SKM-1 (cell line): ENCODE results near the gene NUBP2.

ENCODE experiments used
- DNase-seq: peaks from one replicate; lab custom pipeline; 2025; ENCODE audit not compliant: unreplicated experiment; lab: John Stamatoyannopoulos, UW

The NUBP2 gene

DNA sequence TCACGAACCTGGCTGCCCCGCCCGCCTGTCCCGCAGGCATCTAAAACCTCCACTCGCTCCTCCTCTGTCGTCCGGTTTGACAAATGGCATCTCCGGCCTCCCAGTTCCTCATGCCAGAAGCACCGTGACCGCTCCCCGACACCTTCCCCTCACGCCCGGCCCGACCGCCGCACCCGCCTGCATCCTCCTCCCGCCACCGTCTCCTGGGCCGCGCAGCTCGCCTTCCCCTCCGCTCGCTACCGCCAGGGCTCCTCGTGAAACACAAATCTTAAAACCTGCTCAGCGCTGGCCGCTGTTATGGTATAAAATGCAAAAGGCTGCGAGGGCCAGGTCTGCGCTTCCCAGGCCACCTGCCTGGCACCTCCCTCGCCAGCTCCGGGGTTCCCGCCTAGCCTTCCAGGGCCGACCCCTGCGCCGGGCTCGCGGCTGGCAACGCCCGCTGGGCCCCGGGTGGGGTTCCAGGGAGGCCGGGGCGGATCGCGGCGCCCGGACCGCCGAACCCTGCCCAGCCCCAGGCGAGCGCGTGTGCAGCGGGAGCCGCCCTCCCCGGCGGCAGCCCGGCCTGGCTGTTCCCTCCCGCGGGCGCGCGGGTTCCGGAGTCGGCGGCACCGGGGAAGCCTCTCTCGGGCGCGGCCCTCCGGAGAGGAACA is 877 bp upstream of the NUBP2 start:
- no peak for DNase-seq

- DNase-seq: no peak
Observed at GRCh38 chr16:1784977-1785845, 2.5 kb downstream of the NUBP2 start.

DNA sequence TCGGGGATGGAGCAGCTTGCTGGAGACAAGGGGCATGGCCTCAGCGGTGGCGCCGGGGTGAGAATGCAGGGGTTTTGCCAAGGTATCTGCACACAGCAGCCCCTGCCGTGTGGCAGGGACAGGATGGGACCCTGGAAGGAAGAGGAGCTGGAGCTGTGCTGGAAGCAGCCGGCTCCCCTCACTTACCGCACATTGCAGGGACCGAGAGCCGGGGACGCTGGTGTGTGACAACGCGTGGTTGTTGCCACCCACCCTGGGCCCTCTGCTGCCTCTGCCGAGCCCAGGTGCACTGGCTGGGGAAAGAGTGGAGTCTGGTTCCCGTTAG is 3.0 kb downstream of the NUBP2 start:
- no peak for DNase-seq

- no peak for DNase-seq
Observed at GRCh38 chr16:1786242-1787055, 3.7 kb downstream of the NUBP2 start.

DNA sequence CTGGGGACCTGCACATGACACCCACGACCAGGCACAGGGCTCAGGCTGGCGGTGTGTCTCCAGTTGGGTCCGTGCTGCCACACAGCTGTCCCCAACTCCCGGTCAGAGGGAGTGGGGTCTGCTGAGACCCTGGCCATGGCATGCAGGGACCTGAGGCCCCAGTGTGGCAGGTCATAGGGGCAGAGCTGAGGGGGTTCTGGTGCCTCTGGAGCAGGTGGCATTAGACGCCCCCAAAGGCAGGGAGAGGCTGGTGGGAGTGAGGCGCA is 4.2 kb downstream of the NUBP2 start:
- no peak for DNase-seq

DNA sequence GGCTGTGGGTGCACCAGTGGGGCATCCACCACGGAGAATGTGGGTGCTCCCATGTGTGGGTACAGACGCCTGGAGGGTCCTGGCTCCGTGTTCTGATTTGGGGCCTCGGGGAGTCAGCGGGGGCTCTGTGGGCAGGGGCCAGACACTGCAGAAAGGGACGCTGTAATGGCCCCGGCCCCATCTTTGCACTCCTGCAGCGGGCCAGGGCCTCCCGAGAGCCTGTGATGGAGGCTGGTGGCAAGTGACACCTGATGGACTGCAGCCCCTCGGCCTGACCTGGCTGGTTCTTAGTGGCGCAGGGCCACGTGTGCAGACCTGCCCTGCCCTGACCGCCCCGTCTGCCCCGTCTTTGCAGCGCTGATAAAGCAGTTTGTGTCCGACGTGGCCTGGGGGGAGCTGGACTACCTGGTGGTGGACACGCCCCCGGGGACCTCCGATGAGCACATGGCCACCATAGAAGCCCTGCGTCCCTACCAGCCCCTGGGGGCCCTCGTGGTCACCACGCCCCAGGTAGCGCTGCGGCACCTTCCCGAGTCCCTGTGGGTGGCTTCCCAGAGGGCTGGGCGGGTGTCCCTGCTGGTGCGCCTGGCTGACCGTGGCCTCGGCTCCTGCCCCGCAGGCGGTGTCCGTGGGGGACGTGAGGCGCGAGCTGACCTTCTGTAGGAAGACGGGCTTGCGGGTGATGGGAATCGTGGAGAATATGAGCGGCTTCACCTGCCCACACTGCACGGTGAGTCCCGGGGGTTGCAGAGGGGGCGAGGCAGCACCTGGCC is 4.7 kb downstream of the NUBP2 start:
- DNase-seq: no peak

DNA sequence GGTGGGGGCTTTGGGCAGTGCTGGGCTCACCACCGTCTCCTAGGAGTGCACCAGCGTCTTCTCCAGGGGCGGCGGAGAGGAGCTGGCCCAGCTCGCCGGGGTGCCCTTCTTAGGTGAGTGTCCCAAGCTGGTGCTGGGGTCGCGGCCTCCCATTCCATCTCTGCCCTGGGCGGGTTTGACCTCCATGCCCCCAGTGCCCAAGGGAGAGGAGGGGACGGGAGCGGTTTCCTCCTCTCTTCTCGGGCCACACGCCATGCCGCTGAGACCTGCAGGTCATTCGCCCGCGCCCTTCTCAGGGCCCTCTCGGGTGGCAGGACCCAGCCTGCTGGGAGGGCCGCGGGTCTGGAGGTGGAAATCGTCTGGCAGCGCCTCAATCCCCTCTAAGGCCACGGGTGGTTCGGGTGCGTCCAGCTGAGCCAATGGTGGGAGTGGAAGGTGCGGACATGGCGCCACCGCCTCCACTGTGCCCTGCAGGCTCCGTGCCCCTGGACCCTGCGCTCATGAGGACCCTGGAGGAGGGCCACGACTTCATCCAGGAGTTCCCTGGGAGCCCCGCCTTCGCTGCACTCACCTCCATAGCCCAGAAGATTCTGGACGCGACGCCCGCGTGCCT is 5.4 kb downstream of the NUBP2 start:
- DNase-seq: no peak

- DNase-seq: no peak
Observed at GRCh38 chr16:1788708-1789100, 5.9 kb downstream of the NUBP2 start.

- DNase-seq: no peak
Observed at GRCh38 chr16:1789643-1790045, 6.9 kb downstream of the NUBP2 start.

DNA sequence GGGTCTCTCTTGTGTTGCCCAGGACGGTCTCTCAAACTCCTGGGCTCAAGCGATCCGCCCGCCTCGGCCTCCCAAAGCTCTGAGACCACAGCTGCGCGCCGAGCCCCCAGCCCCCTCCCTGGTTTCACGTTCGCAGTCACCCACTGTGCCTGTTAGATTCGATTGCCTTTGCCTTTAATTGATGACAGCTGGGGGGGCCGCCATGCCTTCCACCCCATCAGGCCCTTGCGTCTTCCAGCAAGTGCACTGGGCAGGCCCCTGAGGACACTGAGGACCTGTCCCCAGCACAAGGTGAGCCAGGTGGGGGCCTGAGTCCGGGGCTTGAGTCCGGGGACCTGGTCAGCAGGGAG is 7.5 kb downstream of the NUBP2 start:
- DNase-seq: no peak

DNA sequence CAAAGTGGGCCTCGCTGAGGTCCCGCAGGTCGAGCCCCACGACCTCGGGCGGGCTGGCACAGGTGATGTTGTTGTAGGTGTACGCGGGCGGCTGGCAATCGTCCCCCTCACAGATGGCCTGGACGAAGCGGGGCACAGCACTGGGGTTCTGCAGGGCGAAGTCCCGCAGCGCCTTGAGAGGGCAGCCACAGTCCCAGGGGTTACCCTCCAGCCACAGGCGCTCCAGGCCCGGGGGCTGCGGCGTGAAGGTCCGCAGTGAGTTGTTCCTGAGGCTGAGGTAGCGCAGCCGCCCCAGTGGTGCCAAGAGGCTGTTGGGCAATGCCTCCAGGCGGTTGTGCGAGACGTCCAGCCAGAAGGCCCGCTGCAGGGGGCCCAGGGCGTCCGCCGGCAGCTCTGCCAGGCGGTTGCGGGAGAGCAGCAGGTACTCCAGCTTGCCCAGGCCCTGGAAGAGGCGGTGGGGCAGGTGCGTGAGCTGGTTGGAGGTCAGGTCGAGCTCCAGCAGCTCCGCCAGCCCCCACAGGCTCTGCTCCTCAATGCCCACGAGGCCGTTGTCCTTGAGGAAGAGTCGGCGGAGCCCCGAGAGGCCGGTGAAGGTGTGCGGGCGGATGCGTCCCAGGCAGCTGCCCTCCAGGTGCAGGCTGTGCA is 8.0 kb downstream of the NUBP2 start:
- no peak for DNase-seq

DNA sequence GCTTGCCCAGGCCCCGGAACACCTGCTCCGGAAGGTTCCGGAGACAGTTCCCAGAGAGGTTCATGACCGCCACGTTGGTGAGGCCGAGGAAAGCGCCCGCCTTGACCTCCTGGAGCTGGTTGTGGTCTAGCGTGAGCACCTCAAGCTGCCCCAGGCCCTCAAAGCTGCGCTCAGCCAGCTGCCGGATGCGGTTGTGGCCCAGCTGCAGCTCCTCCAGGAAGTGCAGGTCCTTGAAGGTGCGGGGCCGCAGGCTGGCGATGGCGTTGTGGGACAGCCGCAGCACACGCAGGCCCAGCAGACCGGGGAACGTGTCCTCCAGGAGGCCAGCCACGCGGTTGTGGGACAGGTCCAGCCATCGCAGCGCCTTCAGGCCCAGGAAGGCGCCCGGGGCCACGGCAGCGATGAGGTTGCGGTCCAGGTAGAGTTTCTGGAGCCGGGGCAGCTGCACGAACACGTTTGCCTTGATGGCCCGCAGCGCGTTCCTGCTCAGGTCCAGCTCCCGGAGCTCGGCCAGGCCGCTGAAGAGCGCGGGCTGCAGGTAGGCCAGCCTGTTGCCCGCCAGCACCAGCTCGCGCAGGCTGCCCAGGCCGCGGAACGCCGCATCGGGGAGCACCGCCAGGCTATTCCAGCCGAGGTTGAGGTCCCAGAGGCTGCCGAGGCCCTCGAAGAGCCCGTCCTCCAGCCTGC is 8.6 kb downstream of the NUBP2 start:
- no peak for DNase-seq

DNA sequence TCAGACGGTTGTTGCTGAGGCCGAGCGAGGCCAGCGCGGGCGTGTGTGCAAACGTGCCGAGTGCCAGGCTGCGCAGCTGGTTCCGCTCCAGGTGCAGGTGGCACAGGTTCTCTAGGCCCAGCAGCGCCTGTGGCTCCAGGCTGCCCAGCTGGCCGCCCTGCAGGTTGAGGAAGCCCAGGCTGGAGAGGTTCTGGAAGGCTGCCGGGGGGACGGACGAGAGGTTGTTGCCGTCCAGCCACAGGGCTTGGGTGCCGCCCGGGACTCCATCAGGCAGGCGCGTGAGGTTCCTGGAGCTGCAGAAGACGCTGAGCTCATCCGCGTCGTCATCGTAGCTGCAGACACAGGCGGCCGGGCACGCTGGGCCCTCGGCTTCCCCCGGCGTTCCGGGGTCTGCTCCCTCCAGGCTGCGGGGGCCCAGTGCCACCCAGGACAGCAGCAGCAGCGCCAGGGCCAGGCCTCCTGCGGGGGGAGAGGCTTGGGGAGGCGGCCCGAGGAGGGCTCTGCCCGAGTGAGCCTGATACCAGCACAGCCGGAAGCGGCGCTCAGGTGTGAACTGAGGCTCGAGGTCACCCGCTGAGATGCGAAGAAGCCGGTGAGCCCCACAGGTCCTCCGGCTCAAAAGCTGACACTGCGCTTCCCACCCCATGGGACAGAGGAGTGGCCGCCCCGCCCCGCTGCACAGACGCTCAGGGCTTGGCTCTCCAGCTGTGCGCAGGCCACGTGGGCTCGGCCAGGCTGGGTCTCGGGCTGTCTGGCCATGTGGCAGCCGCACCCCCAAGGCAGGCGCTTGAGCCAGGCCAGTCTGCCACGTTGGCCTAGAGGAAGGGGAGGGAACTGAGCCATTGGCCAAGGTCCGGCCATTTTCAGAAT is 9.4 kb downstream of the NUBP2 start:
- DNase-seq: no peak

DNA sequence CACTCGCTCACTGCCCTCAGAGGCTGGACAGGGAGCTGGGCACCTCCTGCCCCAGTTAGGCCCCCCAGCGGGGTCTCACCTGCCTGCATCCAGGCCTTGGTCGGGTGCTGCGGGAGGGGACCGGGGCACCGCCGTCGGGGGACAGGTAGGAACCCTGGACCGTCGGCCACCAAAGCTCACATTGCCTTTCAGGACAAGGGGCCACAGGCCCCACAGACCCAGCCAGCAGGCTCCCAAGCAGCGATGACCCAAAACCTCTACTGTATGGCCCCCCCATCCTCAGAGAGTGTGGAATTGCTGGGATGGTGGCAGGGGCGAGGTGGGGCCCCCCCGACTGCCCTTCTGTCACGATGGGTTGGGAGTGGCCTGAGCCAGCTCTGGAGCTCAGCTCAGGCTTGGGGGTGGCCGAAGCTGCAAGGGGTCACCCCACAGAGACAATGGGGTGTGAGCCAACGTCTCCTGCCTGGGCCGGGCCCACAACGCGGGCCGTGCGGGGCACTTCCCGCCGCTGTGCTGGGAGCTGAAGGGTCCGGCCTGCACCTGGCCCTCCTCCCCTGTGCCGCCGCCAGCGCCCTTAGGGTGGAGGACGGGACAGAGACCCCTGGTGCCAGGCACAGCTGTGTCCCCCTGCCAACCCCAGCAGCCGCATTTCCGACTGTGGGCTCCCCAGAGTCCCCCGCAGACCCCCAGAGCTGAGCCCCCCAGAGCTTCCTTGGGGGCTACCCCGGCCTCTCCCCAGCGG is 10.2 kb downstream of the NUBP2 start:
- DNase-seq: no peak

DNA sequence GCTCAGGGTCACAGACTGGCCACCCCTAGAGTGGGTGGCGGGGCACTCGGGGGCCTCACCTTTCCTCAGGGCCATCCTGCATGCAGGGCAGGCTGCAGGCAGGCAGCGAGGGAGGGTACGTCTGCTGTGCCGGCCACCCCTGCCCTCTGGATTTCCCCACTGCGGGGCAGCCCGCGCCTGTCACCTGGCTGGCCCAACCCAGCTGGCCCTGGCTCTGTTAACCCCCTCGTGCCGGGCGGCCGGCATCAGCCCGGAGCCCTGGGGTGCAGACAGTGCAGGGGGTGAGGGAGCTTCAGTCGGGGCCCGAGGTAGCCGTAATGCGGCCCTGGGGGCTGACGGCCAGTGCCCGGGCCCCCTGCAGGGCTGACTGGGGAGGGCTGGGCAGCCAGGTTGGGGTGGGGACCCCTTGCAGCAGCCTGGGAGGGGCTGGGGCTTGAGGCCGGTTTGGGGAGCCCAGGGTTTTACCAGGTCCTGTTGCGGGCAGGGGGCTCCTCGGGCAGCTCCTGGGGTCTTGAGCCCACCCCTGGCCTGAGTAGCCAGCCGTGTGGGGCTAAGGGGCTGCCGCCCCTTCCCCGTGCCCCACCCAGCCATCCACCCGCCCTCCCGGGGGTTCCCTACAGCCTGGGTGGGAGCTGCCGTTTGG is 10.9 kb downstream of the NUBP2 start, which contains the start of gene IGFALS:
Gene IGFALS (minus strand): TSS at position 128 of the 643 bp plus-strand sequence. CDS start 53 bp downstream, at position 75.
- no peak for DNase-seq

DNA sequence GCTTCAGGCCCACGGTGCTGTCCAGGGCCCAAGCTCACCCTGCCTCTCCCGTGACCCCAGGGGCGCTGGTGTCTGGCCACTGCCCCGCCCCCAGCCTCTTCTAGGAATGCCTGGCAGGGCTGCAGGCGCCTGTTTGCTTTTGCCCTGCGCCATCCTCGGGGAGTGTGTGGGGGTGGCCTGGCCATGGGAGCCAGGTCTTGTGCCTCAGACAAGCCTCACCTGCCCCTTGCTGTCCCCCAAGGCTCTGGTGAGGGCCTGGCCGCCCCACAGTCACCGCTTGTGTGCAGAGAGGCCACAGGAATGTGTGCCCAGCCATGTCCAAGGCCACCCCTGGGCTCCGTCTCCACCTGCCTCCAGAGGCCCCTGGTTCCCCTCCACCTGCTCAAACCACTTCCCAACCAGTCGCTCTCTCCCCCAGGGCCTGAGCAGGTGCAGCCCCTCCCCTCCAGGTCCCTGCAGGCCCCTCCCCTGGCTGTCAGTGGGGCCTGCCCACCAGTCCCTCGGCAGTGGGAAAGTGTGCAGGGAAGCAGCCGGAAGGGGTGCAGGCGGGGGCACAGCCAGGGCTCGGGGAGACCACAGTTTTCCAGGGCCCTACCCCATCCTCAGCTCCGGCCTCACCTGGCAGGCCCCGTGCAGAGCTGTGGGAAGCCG is 11.6 kb downstream of the NUBP2 start:
- DNase-seq: no peak
